ENCODE data around the gene SGSM1. TPM values are rescaled to one million over a fixed set of nuclear protein-coding genes. Genes with fewer than 3 reads are reported as not detected.
A peak's percentile ranks its signal among the peaks of the same experiment; 100 is the strongest.

Gene SGSM1
- total RNA-seq, 2 donors from 2014 or later, result 0.19 to 0.20 TPM

GRCh38 chr22:24796860-24797259, 9.2 kb upstream of the SGSM1 start:
- H3K27ac Mint-ChIP-seq, result no peak overlapping the region

GRCh38 chr22:24801901-24802465, 4.0 kb upstream of the SGSM1 start:
- ATAC-seq (peak; percentile 25 to 36), DNase-seq (ENCODE audit: low spot score in 2 of 2) (no peak)
- no peaks in the 10 kb centered on the region for H3K36me3 Mint-ChIP-seq
- no peaks in the 10 kb centered on the region for H3K9me3 Mint-ChIP-seq
- no peak overlapping the region for H3K27ac Mint-ChIP-seq

More at GRCh38 chr22:24796860-24797259, 9.2 kb upstream of the SGSM1 start:
- no peaks in the 10 kb centered on the region for H3K9me3 Mint-ChIP-seq
- no peak for DNase-seq (ENCODE audit: low spot score in 2 of 2)
- no peak for ATAC-seq
- H3K36me3 Mint-ChIP-seq, result no peaks in the 10 kb centered on the region

- ATAC-seq (no peak), DNase-seq (ENCODE audit: low spot score in 2 of 2) (peak in 1 of 2 donors; percentile 71)
- Mint-ChIP-seq H3K36me3 (no peaks in the 10 kb centered on the region), H3K27ac (no peak overlapping the region), H3K9me3 (no peaks in the 10 kb centered on the region)
These were observed 2.9 kb upstream of the SGSM1 start for GRCh38 chr22:24803064-24803542.

GRCh38 chr22:24806663-24807001, 621 bp downstream of the SGSM1 start:
- Mint-ChIP-seq H3K9me3 (no peaks in the 10 kb centered on the region), H3K36me3 (no peaks in the 10 kb centered on the region), H3K27ac (no peak overlapping the region)
- no peak for DNase-seq (ENCODE audit: low spot score in 2 of 2)
- ATAC-seq, result no peak

GRCh38 chr22:24807284-24807950, 1.4 kb downstream of the SGSM1 start:
- Mint-ChIP-seq H3K36me3 (no peaks in the 10 kb centered on the region), H3K27ac (no peak overlapping the region), H3K9me3 (no peaks in the 10 kb centered on the region)
- ATAC-seq (no peak), DNase-seq (ENCODE audit: low spot score in 2 of 2) (no peak)

GRCh38 chr22:24809331-24809730, 3.3 kb downstream of the SGSM1 start:
- peak overlapping the region in 1 of 2 donors; percentile 26 for H3K27ac Mint-ChIP-seq
- no peak for ATAC-seq
- no peaks in the 10 kb centered on the region for H3K36me3 Mint-ChIP-seq
- no peak for DNase-seq (ENCODE audit: low spot score in 2 of 2)
- H3K9me3 Mint-ChIP-seq, result no peaks in the 10 kb centered on the region

- ATAC-seq (no peak), DNase-seq (ENCODE audit: low spot score in 2 of 2) (no peak)
- peaks cover 3 to 4% of the 10 kb centered on the region in 2 donors for H3K9me3 Mint-ChIP-seq
- no peak overlapping the region for H3K27ac Mint-ChIP-seq
- H3K36me3 Mint-ChIP-seq, result peaks cover 5% of the 10 kb centered on the region in 2 donors
These were observed 4.2 kb downstream of the SGSM1 start for GRCh38 chr22:24810043-24810749.

GRCh38 chr22:24812950-24813775, 7.2 kb downstream of the SGSM1 start:
- Mint-ChIP-seq H3K9me3 (peaks cover 10 to 12% of the 10 kb centered on the region in 2 donors), H3K36me3 (peaks cover 10 to 11% of the 10 kb centered on the region in 2 donors), H3K27ac (peak overlapping the region in 1 of 2 donors; percentile 1)
- DNase-seq (ENCODE audit: low spot score in 2 of 2) (no peak), ATAC-seq (no peak)

GRCh38 chr22:24813861-24814770, 8.1 kb downstream of the SGSM1 start:
- no peak overlapping the region for H3K27ac Mint-ChIP-seq
- peaks cover 10 to 11% of the 10 kb centered on the region in 2 donors for H3K36me3 Mint-ChIP-seq
- peaks cover 10 to 12% of the 10 kb centered on the region in 2 donors for H3K9me3 Mint-ChIP-seq
- ATAC-seq (no peak), DNase-seq (ENCODE audit: low spot score in 2 of 2) (no peak)

GRCh38 chr22:24816806-24817205, 10.8 kb downstream of the SGSM1 start:
- Mint-ChIP-seq H3K9me3 (peaks cover 10 to 12% of the 10 kb centered on the region in 2 donors), H3K36me3 (peaks cover 10 to 11% of the 10 kb centered on the region in 2 donors), H3K27ac (no peak overlapping the region)
- ATAC-seq (no peak), DNase-seq (ENCODE audit: low spot score in 2 of 2) (no peak)

GRCh38 chr22:24819487-24819886, 13.5 kb downstream of the SGSM1 start:
- H3K9me3 Mint-ChIP-seq, result peaks cover 10 to 12% of the 10 kb centered on the region in 2 donors
- H3K27ac Mint-ChIP-seq, result no peak overlapping the region
- ATAC-seq, result no peak
- peaks cover 10 to 11% of the 10 kb centered on the region in 2 donors for H3K36me3 Mint-ChIP-seq
- no peak for DNase-seq (ENCODE audit: low spot score in 2 of 2)

- ATAC-seq (no peak), DNase-seq (ENCODE audit: low spot score in 2 of 2) (no peak)
- H3K27ac Mint-ChIP-seq, result no peak overlapping the region
- peaks cover 7 to 9% of the 10 kb centered on the region in 2 donors for H3K36me3 Mint-ChIP-seq
- peaks cover 8 to 11% of the 10 kb centered on the region in 2 donors for H3K9me3 Mint-ChIP-seq
These were observed 14.0 kb downstream of the SGSM1 start for GRCh38 chr22:24819911-24820461.

GRCh38 chr22:24822471-24822870, 16.5 kb downstream of the SGSM1 start:
- Mint-ChIP-seq H3K9me3 (no peaks in the 10 kb centered on the region), H3K36me3 (no peaks in the 10 kb centered on the region), H3K27ac (no peak overlapping the region)
- ATAC-seq, result no peak
- DNase-seq (ENCODE audit: low spot score in 2 of 2), result no peak

- no peak overlapping the region for H3K27ac Mint-ChIP-seq
- no peak for ATAC-seq
- DNase-seq (ENCODE audit: low spot score in 2 of 2), result no peak
- no peaks in the 10 kb centered on the region for H3K9me3 Mint-ChIP-seq
- no peaks in the 10 kb centered on the region for H3K36me3 Mint-ChIP-seq
These were observed 17.8 kb downstream of the SGSM1 start for GRCh38 chr22:24823787-24824186.

- H3K36me3 Mint-ChIP-seq, result no peaks in the 10 kb centered on the region
- no peaks in the 10 kb centered on the region for H3K9me3 Mint-ChIP-seq
- DNase-seq (ENCODE audit: low spot score in 2 of 2) (no peak), ATAC-seq (no peak)
- no peak overlapping the region for H3K27ac Mint-ChIP-seq
These were observed 18.2 kb downstream of the SGSM1 start for GRCh38 chr22:24824250-24824649.

GRCh38 chr22:24824915-24825314, 18.9 kb downstream of the SGSM1 start:
- Mint-ChIP-seq H3K36me3 (no peaks in the 10 kb centered on the region), H3K27ac (no peak overlapping the region), H3K9me3 (no peaks in the 10 kb centered on the region)
- ATAC-seq (no peak), DNase-seq (ENCODE audit: low spot score in 2 of 2) (no peak)

All from activated naive CD4-positive, alpha-beta T cell treated with anti-CD3 and anti-CD28 coated beads, Interleukin-2, amount 50 U/mL, for 72 hours (primary cell).